Memory B cell (primary cell): ENCODE measurements around the gene RPH3AL.
"Not testable (repeated sequence)": the region's sequence is repeated elsewhere in the genome, so short reads cannot be mapped to it uniquely, and the experiment has no call there.

ENCODE experiments used
- ATAC-seq: fragments of 150-1000 bp; cut with Tn5 transposase; 2 replicates; pipeline ENCODE4 v1.10.0; 2021; ENCODE audit warnings: low read depth, mild to moderate bottlenecking, moderate library complexity
- DNase-seq, 2 donors: peaks; one replicate each; pipeline ENCODE4 v3.0.0; 2022; ENCODE audit warnings: low spot score in 2 of 2
- H3K27ac Mint-ChIP-seq: one replicate; pipeline ENCODE4 v1.8.0; 2022; ENCODE audit warnings: mild to moderate bottlenecking, moderate library complexity, mixed read lengths
- H3K27me3 Mint-ChIP-seq: one replicate; pipeline ENCODE4 v1.8.0; 2022; ENCODE audit warnings: mixed read lengths
- H3K36me3 Mint-ChIP-seq: one replicate; pipeline ENCODE4 v1.8.0; 2022; ENCODE audit warnings: mild to moderate bottlenecking, mixed read lengths
- H3K4me1 Mint-ChIP-seq: one replicate; pipeline ENCODE4 v1.8.0; 2022; ENCODE audit warnings: mixed read lengths
- H3K4me3 Mint-ChIP-seq: one replicate; pipeline ENCODE4 v1.8.0; 2022; ENCODE audit warnings: mild to moderate bottlenecking, moderate library complexity, mixed read lengths
- H3K9me3 Mint-ChIP-seq: one replicate; pipeline ENCODE4 v1.8.0; 2022; ENCODE audit warnings: mixed read lengths

Gene RPH3AL

DNA sequence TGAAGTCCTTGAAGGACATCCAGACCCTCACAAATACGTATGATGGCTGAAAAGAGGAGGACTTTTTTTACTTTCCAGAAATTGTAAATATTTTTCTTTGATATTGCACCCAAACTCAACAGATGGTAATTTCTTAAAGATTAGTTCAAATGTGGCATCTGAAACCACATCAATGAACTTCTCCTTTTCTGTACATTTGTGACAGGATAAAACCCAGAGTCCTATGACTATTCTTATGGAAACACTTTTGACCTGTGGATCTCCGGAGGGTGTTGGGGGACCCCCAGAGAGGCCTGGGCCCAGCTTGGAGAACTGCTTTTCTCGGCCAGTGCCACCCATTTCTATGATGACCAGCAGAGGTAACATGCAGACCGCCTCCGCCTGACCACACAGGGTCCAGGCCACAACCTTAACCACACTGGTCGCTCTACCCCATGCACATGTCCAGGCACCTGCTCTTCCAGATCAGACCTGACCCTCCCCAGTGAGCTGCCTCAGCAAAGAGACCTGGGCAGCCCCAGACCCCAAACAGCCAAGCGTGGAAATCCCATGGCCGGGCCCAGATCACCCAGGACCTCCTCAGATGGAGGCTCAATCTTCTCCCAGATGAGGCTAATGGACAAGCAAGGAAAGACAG, 22.7 kb downstream of the RPH3AL start:
- Mint-ChIP-seq H3K27ac (no peak overlapping the region), H3K9me3 (peaks cover 3% of the 10 kb centered on the region), H3K27me3 (peaks cover 3% of the 10 kb centered on the region), H3K4me3 (no peak overlapping the region), H3K4me1 (peaks cover 2% of the 10 kb centered on the region), H3K36me3 (peaks cover 11% of the 10 kb centered on the region)
- no peak for DNase-seq
- ATAC-seq = no peak

DNA sequence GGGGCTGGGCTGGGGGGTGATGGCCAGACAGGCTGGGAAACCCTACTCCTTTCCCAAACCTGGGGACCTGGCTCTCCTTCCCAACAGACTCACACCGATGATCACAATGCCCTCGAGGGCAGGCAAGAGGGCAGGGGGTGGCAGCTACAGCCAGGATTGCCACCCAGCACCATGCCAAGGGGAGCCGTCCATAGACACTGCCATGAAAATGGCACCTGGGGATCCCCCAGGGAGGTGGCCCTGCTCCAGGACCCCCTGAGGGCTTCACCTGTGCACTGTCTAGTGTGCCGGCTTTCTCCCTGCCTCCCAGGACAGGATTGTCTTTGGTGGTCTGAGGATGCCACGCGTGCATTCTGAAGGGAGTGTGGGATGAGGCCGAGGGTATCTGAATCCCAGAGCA, 24.6 kb downstream of the RPH3AL start:
- ATAC-seq = no peak
- H3K9me3 Mint-ChIP-seq = peaks cover 3% of the 10 kb centered on the region
- no peak for DNase-seq
- H3K27me3 Mint-ChIP-seq = peaks cover 1% of the 10 kb centered on the region
- H3K4me1 Mint-ChIP-seq = no peaks in the 10 kb centered on the region
- H3K27ac Mint-ChIP-seq = no peak overlapping the region
- H3K36me3 Mint-ChIP-seq = peaks cover 11% of the 10 kb centered on the region
- no peak overlapping the region for H3K4me3 Mint-ChIP-seq

DNA sequence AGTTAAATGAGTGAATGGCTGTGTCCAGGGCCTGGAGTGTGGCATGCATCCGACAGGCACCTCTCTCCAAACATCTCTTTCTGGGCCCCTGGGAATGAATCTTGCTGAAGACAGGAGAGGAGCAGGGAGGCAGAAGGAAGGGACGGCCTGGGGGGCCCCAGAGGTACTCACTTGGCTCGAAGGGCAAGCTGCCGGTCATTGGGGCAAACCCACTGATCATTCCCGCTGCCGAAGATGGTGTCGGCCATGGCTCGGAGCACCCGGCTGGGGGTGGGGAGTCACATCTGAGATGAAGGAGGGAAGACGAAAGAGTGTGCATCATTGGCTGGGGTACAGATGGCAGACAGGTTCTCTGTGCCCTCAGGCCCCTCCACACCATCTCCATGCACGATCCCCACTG, 25.3 kb downstream of the RPH3AL start:
- Mint-ChIP-seq H3K27me3 (peaks cover 1% of the 10 kb centered on the region), H3K4me1 (no peaks in the 10 kb centered on the region), H3K27ac (no peak overlapping the region), H3K36me3 (peaks cover 11% of the 10 kb centered on the region), H3K4me3 (no peak overlapping the region), H3K9me3 (peaks cover 3% of the 10 kb centered on the region)
- DNase-seq (no peak), ATAC-seq (no peak)

DNA sequence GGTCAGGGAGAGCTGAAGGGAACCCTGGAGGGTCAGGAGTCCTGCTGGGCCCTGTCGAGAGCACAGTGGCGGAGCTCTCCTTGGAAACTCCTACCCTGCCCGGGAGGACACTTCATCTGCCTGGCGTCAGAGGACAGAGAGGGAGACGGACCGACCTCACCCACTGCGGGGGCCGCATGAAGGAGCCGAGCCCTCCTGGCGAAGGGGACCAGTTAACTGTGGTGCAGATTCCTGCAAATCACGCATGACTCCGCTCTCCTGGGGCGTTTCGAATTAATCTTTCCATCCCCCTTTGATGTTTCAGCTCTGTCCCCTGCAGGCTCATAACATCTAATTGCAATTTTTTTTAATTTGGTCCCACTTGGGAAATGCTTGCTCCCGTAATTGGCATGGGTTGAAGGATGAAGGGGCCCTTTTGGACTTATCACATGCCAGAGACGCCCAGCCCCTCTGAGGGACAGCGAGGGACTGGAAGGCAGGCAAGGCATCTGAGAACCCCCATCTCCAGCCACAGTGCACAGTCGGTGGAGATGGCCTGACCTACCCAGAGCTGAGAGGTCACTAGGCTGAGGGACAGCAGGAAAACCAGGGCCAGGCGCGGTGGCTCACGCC, 26.5 kb downstream of the RPH3AL start:
- Mint-ChIP-seq H3K27me3 (peaks cover 1% of the 10 kb centered on the region), H3K4me1 (no peaks in the 10 kb centered on the region), H3K36me3 (peaks cover 9% of the 10 kb centered on the region), H3K9me3 (peaks cover 3% of the 10 kb centered on the region), H3K4me3 (no peak overlapping the region), H3K27ac (no peak overlapping the region)
- ATAC-seq = no peak
- no peak for DNase-seq

DNA sequence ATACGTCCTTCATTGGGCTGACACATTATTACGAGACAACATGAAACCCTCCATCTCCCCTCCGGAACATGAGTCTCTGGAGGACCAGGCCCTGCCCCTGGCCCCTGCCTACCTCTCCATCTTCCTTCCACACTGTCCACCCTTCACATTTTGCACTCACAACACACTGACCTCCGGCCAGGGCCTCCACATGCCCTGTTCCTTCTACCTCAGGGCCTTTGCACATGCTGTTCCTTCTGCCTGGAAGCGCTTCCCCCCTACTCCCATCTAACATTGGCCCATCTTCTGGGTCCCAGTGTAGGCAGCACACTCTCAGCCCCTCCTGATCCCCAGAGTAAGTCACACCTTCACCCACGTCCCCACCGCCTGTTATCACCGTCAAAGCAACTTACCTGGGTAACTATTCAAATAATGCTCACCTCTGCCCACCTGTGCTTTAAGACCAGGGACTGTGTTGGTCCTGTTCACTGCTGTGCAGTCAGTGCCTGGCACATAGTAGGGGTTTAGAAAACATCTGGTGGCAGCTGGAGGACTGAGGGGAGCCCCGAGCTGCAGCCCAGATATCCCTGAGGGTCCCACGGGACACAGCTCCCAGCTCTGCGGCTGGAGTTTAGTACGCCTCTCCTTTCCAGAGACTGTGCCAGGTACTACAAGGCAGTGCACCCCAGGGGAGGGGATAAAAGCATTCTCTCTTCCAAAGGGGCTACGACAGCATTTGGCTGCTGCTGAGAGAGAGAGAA, 27.2 kb downstream of the RPH3AL start:
- no peak for ATAC-seq
- Mint-ChIP-seq H3K4me3 (no peak overlapping the region), H3K36me3 (peaks cover 9% of the 10 kb centered on the region)

DNA sequence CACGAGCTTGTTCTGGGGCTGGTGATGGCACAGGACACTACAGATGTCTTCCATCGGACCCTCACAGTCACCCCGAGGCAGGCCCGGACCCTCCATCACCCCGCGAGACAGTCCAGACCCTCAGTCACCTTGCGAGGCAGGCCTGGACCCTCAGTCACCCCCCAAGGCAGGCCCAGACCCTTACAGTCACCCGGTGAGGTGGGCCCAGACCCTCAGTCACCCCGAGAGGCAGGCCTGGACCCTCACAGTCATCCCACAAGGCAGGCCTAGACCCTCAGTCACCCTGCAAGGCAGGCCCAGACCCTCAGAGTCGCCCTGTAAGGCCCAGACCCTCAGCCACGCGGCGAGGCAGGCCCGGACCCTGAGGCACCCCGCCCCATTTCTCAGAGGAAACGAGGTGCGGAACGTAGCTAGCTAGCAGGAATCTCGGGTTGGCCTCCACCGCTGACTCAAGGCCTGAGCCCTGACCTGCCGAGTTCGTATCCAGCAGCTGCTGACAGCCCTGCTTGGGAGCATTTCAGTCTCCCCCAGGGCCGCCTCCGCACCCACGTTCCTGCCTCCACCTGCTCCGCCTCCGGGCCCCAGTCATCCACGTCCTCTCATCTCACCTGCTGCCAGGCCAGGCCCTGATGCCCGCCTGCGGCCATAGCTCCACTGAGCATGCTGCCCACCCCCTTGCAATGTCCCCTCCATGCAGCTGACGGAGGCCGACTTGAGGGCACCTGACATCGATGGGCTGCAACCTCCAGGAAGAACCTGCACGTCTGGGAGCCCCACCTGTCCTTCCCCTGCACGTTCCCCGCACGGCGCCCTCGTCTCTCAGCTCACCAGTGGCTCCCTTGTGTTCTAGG, 28.7 kb downstream of the RPH3AL start:
- no peaks in the 10 kb centered on the region for H3K4me1 Mint-ChIP-seq
- peaks cover 1% of the 10 kb centered on the region for H3K27me3 Mint-ChIP-seq
- no peak overlapping the region for H3K27ac Mint-ChIP-seq
- no peak overlapping the region for H3K4me3 Mint-ChIP-seq
- peaks cover 3% of the 10 kb centered on the region for H3K9me3 Mint-ChIP-seq
- ATAC-seq = no peak
- no peak for DNase-seq
- H3K36me3 Mint-ChIP-seq = peaks cover 12% of the 10 kb centered on the region

More for the DNA sequence above, 27.2 kb downstream of the RPH3AL start:
- peaks cover 3% of the 10 kb centered on the region for H3K9me3 Mint-ChIP-seq
- peaks cover 1% of the 10 kb centered on the region for H3K27me3 Mint-ChIP-seq
- no peak for DNase-seq
- H3K27ac Mint-ChIP-seq = no peak overlapping the region
- no peaks in the 10 kb centered on the region for H3K4me1 Mint-ChIP-seq

DNA sequence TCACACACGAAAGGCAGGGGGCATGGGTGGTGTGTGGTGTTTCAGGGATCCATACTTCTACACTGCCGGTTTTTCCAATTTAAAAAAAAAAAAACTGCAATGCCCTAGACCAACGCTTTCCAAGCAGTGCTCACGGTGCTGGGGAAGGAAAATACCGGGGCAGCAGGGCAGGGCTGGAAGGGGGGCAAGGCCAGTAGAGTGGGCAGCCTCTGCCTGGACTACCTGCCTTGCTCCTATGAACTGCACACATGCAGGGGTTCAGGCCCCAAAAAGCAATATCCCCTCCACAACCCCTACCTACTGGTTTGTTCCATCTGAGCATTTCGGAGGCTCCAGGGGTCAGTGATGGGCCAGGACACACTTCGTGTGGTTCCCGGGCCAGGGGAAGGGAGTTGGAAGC, 29.4 kb downstream of the RPH3AL start:
- Mint-ChIP-seq H3K4me3 (no peak overlapping the region), H3K27me3 (peaks cover 1% of the 10 kb centered on the region), H3K27ac (no peak overlapping the region), H3K36me3 (peaks cover 12% of the 10 kb centered on the region), H3K4me1 (no peaks in the 10 kb centered on the region), H3K9me3 (peaks cover 3% of the 10 kb centered on the region)
- DNase-seq (no peak), ATAC-seq (no peak)

DNA sequence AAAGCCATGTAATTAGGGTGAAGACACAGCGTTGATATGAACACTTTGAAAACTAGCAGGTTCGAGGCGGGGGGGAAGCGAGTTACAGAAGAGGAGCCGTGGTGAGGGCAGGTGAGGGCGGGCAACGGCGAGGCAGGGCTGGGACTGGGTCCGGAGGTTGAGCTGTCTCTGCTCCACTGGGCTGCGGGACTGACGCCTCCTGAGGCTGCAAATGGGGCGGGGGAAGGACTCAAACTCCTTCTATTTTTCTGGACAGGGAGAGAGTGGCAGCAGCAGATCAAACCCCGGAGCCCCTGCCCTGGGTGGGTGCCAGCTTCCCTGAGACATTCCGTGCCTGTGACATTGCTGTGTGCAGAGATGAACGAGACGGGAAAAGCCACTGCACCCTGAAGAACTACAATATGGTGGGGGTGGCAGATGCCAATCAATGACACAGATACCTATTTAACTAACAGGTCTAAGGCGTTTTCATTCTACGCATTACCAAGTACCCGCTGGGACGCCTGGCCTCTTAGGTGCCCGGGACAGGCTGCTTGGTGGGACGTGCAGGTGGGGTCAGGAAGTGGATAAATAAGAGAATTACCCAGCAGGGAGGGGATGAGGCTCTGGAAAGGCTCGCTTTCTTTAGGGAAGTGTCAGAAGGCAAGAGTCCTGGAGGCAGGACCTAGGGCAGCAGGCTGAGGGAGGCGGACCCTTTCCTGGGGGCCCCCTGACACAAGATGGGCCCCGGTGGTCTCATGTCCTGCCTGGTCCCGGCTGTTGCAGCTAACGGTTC, 30.4 kb downstream of the RPH3AL start:
- no peak for DNase-seq
- Mint-ChIP-seq H3K27me3 (peaks cover 1% of the 10 kb centered on the region), H3K36me3 (peaks cover 13% of the 10 kb centered on the region), H3K4me1 (no peaks in the 10 kb centered on the region), H3K4me3 (no peak overlapping the region), H3K27ac (no peak overlapping the region), H3K9me3 (peaks cover 3% of the 10 kb centered on the region)
- ATAC-seq = no peak

DNA sequence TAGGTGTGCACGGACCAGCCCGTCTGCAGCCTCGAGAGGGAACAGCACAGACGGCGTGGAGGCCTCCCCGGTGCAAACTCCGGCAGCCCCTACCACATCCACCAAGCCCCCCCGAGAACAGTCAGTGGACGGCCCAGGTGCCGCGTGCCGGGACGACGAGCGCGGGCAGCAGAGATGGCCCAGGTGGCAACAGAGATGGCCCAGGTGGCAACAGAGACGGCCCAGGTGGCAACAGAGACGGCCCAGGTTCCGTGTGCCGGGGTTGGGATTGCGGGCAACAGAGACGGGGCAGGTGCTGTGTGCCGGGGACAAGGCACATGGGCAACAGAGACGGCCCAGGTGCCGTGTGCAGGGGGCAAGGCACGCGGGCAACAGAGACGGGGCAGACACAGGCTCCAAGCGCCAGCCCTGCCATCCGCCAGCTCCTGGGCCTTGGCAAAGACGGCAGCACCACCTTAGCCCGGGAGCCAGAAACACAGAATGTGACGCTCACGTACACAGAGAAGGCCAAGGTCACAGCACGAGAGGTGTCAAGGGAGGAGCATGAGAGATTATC, 31.1 kb downstream of the RPH3AL start:
- H3K4me3 Mint-ChIP-seq = no peak overlapping the region
- H3K9me3 Mint-ChIP-seq = peaks cover 3% of the 10 kb centered on the region
- no peak overlapping the region for H3K27ac Mint-ChIP-seq
- peaks cover 1% of the 10 kb centered on the region for H3K27me3 Mint-ChIP-seq
- DNase-seq = no peak
- peaks cover 13% of the 10 kb centered on the region for H3K36me3 Mint-ChIP-seq
- no peak for ATAC-seq
- H3K4me1 Mint-ChIP-seq = no peaks in the 10 kb centered on the region

DNA sequence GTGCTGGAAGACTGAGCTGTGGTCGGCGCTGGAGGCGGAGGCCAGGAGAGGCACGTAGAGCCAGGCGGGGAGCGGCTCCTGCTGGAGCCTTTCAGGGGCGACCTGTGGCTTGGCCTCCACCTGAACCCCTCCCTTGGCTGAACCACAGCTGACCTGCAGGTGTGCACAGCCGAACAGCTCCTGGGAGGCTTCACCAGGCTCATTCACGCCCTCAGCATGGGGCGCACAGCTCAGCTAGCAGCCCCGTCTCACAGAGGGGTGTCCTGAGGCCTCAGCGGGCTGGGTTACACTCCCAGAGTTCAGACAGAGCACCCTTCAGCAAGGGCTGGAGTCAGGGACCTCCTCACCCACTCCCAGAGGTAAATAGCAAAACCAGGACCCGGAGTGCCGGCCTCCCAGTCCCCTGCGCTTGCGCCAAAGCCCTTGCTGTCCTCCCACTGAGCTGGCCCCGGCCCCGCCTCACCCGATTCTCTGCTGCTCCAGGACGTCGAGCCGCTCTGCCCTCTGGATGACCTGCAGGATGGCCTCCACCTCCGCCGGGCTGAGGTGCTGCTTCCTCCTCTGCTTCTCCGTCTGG, 31.7 kb downstream of the RPH3AL start:
- Mint-ChIP-seq H3K4me1 (no peaks in the 10 kb centered on the region), H3K27me3 (peaks cover 1% of the 10 kb centered on the region), H3K27ac (no peak overlapping the region), H3K9me3 (peaks cover 3% of the 10 kb centered on the region), H3K4me3 (no peak overlapping the region), H3K36me3 (peaks cover 14% of the 10 kb centered on the region)
- no peak for DNase-seq
- no peak for ATAC-seq

DNA sequence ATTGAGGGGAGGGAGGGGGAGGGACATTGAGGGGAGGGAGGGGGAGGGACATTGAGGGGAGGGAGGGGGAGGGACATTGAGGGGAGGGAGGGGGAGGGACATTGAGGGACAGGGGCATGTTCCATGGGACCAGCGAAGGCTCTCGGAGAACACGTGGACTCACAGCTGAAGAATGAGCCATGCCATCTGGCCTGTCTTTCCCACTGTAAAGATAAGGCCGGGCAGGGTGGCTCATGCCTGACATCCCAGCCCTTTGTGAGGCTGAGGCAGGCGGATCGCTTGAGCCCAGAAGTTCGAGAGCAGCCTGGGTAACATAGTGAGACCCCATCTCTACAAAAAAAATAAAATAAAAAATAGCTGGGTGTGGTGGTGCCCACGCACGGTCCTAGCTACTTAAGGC, 32.5 kb downstream of the RPH3AL start:
- DNase-seq (no peak), ATAC-seq (no peak)
- no peak overlapping the region for H3K27ac Mint-ChIP-seq
- peaks cover 14% of the 10 kb centered on the region for H3K36me3 Mint-ChIP-seq
- no peaks in the 10 kb centered on the region for H3K4me1 Mint-ChIP-seq
- H3K9me3 Mint-ChIP-seq = peaks cover 5% of the 10 kb centered on the region
- H3K4me3 Mint-ChIP-seq = no peak overlapping the region
- H3K27me3 Mint-ChIP-seq = no peaks in the 10 kb centered on the region

DNA sequence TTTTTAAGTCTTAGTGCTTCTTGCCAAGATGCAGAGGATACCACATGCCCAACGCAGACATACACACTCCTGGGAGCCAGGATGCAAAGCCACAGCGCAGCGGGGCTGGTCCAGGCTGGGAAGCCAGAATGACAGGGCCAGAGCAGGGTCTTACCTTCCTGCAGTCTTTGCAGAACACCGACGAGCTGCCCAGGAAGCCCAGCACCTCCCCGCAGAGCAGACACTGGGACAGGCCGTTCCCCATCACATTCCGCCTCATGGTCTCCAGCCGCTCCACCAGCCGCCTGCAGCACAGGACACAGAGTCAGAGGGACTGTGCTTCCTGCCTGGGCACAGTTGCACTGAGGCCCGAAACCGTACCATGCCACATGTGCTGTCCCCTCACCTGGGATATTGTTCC, 33.3 kb downstream of the RPH3AL start:
- DNase-seq (no peak), ATAC-seq (no peak)
- Mint-ChIP-seq H3K27ac (no peak overlapping the region), H3K36me3 (peaks cover 14% of the 10 kb centered on the region), H3K27me3 (no peaks in the 10 kb centered on the region), H3K4me1 (no peaks in the 10 kb centered on the region), H3K4me3 (no peak overlapping the region), H3K9me3 (peaks cover 5% of the 10 kb centered on the region)

DNA sequence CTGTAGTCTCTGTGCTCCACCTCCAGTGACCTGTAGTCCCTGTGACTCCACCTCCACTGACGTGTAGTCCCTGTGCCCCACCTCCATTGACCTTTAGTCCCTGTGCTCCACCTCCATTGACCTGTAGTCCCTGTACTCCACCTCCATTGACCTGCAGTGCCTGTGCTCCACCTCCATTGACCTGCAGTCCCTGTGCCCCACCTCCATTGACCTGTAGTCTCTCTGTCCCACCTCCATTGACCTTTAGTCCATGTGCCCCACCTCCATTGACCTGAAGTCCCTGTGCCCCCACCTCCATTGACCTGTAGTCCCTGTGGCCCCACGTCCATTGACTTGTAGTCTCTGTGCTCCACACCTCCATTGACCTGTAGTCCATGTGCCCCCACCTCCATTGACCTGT, 35.5 kb downstream of the RPH3AL start:
- DNase-seq, H3K27me3 Mint-ChIP-seq, H3K4me3 Mint-ChIP-seq, H3K9me3 Mint-ChIP-seq, ATAC-seq, H3K4me1 Mint-ChIP-seq, H3K27ac Mint-ChIP-seq: not testable (repeated sequence)
- peaks cover 14% of the 10 kb centered on the region for H3K36me3 Mint-ChIP-seq
